ENCODE measurements around the gene MYL7. TPM values are rescaled to one million over a fixed set of nuclear protein-coding genes. Genes with fewer than 3 reads are reported as not detected.

MYL7 gene
- polyA plus RNA-seq, 4 donors: 0.21 to 13.5 (median 0.36) TPM; not detected in 1

DNA sequence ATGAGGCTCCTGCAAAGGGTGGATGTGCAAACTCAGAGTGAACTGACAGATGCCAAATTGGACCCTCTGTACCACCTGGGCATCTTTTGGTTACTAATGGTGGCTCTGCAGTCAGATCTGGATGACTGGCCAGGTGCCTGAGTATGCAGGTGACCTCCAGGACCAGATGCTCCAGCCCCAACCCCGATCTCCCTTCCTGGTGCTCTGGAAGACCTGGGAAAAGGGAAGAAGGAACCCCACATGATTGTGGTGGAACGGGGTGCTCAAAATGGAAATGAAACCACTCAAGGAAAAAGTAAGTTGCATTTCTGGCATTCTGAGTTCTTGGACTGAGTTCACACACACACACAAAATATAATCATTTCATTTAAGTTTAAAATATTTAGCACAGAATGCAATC, 46.8 kb downstream of the MYL7 start:
- Histone ChIP-seq H3K27me3 (ENCODE audit: control insufficient read depth in 3 of 3, insufficient read depth in 3 of 3, low read length in 3 of 3) (no peaks in the 10 kb centered on the region), H3K36me3 (ENCODE audit: control insufficient read depth in 3 of 3, insufficient read depth in 2 of 3, low read depth in 1 of 3, low read length in 3 of 3) (no peaks in the 10 kb centered on the region), H3K27ac (ENCODE audit: low read depth in 1 of 3, low read length in 2 of 3) (no peak overlapping the region), H3K4me1 (ENCODE audit: control insufficient read depth in 3 of 3, insufficient read depth in 2 of 3, low read depth in 1 of 3, low read length in 2 of 3) (no peaks in the 10 kb centered on the region), H3K4me3 (ENCODE audit: low read depth in 1 of 3, low read length in 3 of 3) (no peak overlapping the region), H3K9me3 (ENCODE audit: control insufficient read depth in 2 of 2, insufficient read depth in 1 of 2, low read depth in 1 of 2, low read length in 1 of 2) (no peaks in the 10 kb centered on the region)
- WGBS, 3 donors: 63 to 86% (median 63%) methylated on average over 2 of the region's 2 CpGs
- FAIRE-seq: no peak
- DNase-seq: no peak

DNA sequence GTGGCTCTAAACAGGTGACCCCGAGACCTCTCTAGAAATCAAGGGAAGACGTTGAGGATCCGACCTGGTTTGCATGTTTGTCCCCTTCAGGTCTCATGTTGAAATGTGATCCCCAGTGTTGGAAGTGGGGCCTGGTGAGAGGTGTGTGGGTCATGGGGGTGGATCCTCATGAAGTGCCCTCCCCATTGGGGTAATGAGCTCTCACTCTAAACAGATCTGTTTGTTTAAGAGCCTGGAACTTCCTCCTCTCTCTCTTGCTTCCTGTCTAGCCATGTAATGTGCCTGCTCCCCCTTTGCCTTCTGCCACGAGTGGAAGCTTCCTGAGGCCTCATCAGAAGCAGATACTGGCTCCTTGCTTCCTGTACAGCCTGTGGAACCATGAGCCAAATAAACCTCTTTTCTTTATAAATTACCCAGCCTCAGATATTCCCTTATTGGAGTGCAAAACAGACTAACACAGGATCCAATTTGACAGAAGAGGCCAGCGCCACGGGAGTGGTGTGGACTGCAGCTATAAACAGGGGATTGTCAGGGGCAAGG, 48.0 kb downstream of the MYL7 start:
- Histone ChIP-seq H3K27ac (ENCODE audit: low read depth in 1 of 3, low read length in 2 of 3) (no peak overlapping the region), H3K4me3 (ENCODE audit: low read depth in 1 of 3, low read length in 3 of 3) (no peak overlapping the region), H3K4me1 (ENCODE audit: control insufficient read depth in 3 of 3, insufficient read depth in 2 of 3, low read depth in 1 of 3, low read length in 2 of 3) (peaks cover 0 to 4% (median 0%) of the 10 kb centered on the region in 3 donors), H3K36me3 (ENCODE audit: control insufficient read depth in 3 of 3, insufficient read depth in 2 of 3, low read depth in 1 of 3, low read length in 3 of 3) (no peaks in the 10 kb centered on the region), H3K27me3 (ENCODE audit: control insufficient read depth in 3 of 3, insufficient read depth in 3 of 3, low read length in 3 of 3) (no peaks in the 10 kb centered on the region), H3K9me3 (ENCODE audit: control insufficient read depth in 2 of 2, insufficient read depth in 1 of 2, low read depth in 1 of 2, low read length in 1 of 2) (no peaks in the 10 kb centered on the region)
- WGBS, 3 donors: 78 to 89% (median 83%) methylated on average over 6 of the region's 6 CpGs
- FAIRE-seq: no peak
- no peak for DNase-seq

Other genes starting within 250 kb of the MYL7 start
- gene URGCP, start 234.7 kb downstream of the MYL7 start, polyA plus RNA-seq: 10 to 100 TPM; 22.5 to 56.4 (median 45.8) TPM
- gene UBE2D4, start 214.9 kb downstream of the MYL7 start, polyA plus RNA-seq: 10 to 100 TPM; 10.2 to 13.6 (median 11.8) TPM
- under 1 TPM in 1 of 4 donors, not detected in 3; 0.80 TPM for gene SPDYE1, start 143.4 kb downstream of the MYL7 start, polyA plus RNA-seq
- gene DBNL, start 96.6 kb downstream of the MYL7 start, polyA plus RNA-seq: 10 to 100 TPM; 64.7 to 97.5 (median 67.9) TPM
- 1 to 10 TPM in 3 of 4 donors, under 1 TPM in 1; 1.00 to 5.7 (median 2.1) TPM for gene PGAM2, start 75.8 kb downstream of the MYL7 start, polyA plus RNA-seq
- 10 to 100 TPM; 13.8 to 21.9 (median 18.4) TPM for gene POLM, start 58.8 kb downstream of the MYL7 start, polyA plus RNA-seq
- 10 to 100 TPM in 2 of 4 donors, 1 to 10 TPM in 2; 1.3 to 34.8 (median 6.8) TPM for gene AEBP1, start 37.0 kb downstream of the MYL7 start, polyA plus RNA-seq
- 10 to 100 TPM; 13.6 to 82.4 (median 42.4) TPM for gene POLD2, start 17.8 kb downstream of the MYL7 start, polyA plus RNA-seq
- 1 to 10 TPM in 1 of 4 donors, under 1 TPM in 1, not detected in 2; 0.85 to 1.1 TPM for gene GCK, start 48.1 kb upstream of the MYL7 start, polyA plus RNA-seq
- gene YKT6, start 59.6 kb upstream of the MYL7 start, polyA plus RNA-seq: 10 to 100 TPM; 57.7 to 73.7 (median 64.2) TPM
- gene CAMK2B, start 184.3 kb upstream of the MYL7 start, polyA plus RNA-seq: 1 to 10 TPM; 1.3 to 1.8 (median 1.5) TPM